HEK293T (cell line): Measurements from ENCODE around the gene KCNK6.

ENCODE experiments used
- CTCF ChIA-PET: fragments of 350-600 bp; formaldehyde crosslinking; extraction: SDS; loops from one replicate; lab custom pipeline; 2021; ENCODE audit warnings: antibody characterized with exemption, inconsistent platforms; lab: Yijun Ruan, JAX
- POLR2A ChIA-PET: fragments of 350-600 bp; formaldehyde crosslinking; extraction: SDS; loops from one replicate; lab custom pipeline; 2020; ENCODE audit warnings: antibody characterized with exemption, inconsistent platforms; lab: Yijun Ruan, JAX
- DNase-seq: peaks from one replicate; pipeline ENCODE4 v3.0.0; 2012; ENCODE audit warnings: mixed read lengths; ENCODE audit errors: extremely low spot score
- ARNT ChIP-seq: fragments of 450-650 bp; IDR thresholded peaks from 2 replicates; pipeline ENCODE4 v1.6.1; 2017; ENCODE audit warnings: mild to moderate bottlenecking
- BHLHE40 ChIP-seq: fragments of 450-650 bp; IDR thresholded peaks from 2 replicates; pipeline ENCODE4 v1.6.1; 2016; ENCODE audit warnings: mild to moderate bottlenecking, moderate library complexity, borderline replicate concordance
- CTBP1 ChIP-seq: fragments of 450-650 bp; IDR thresholded peaks from 2 replicates; pipeline ENCODE4 v1.6.1; 2016; ENCODE audit warnings: borderline replicate concordance
- ELF4 ChIP-seq: fragments of 450-650 bp; IDR thresholded peaks from 2 replicates; pipeline ENCODE4 v1.6.1; 2017; ENCODE audit warnings: antibody characterized with exemption
- FOXA1 ChIP-seq: fragments of 450-650 bp; IDR thresholded peaks from 2 replicates; pipeline ENCODE4 v1.6.1; 2016; ENCODE audit warnings: mild to moderate bottlenecking
- FOXK2 ChIP-seq: fragments of 450-650 bp; IDR thresholded peaks from 2 replicates; pipeline ENCODE4 v1.6.1; 2016; ENCODE audit warnings: mild to moderate bottlenecking
- FOXM1 ChIP-seq: fragments of 450-650 bp; IDR thresholded peaks from 2 replicates; pipeline ENCODE4 v1.6.1; 2017; ENCODE audit warnings: mild to moderate bottlenecking, borderline replicate concordance
- HDGF ChIP-seq: fragments of 450-650 bp; IDR thresholded peaks from 2 replicates; pipeline ENCODE4 v1.6.1; 2017; ENCODE audit warnings: antibody characterized with exemption, borderline replicate concordance
- L3MBTL2 ChIP-seq: fragments of 450-650 bp; conservative IDR thresholded peaks from 2 replicates; pipeline ENCODE4 v1.6.1; 2016; ENCODE audit warnings: mild to moderate bottlenecking
- LEF1 ChIP-seq: fragments of 450-650 bp; IDR thresholded peaks from 2 replicates; pipeline ENCODE4 v1.6.1; 2017; ENCODE audit warnings: mild to moderate bottlenecking, borderline replicate concordance
- NFRKB ChIP-seq: fragments of 450-650 bp; IDR thresholded peaks from 2 replicates; pipeline ENCODE4 v1.6.1; 2016; ENCODE audit warnings: mild to moderate bottlenecking, moderate library complexity
- SP1 ChIP-seq: fragments of 450-650 bp; IDR thresholded peaks from 2 replicates; pipeline ENCODE4 v1.6.1; 2017
- SUZ12 ChIP-seq: fragments of 450-650 bp; IDR thresholded peaks from 2 replicates; pipeline ENCODE4 v1.6.1; 2016; ENCODE audit warnings: mild to moderate bottlenecking
- TARDBP ChIP-seq: fragments of 450-650 bp; IDR thresholded peaks from 2 replicates; pipeline ENCODE4 v1.6.1; 2016
- ZNF384 ChIP-seq: fragments of 450-650 bp; IDR thresholded peaks from 2 replicates; pipeline ENCODE4 v1.6.1; 2016
- TF ChIP-seq, protein P1 (sequence below): fragments of 450-650 bp; IDR thresholded peaks from 2 replicates; pipeline ENCODE4 v1.6.1; 2016

Gene KCNK6

DNA sequence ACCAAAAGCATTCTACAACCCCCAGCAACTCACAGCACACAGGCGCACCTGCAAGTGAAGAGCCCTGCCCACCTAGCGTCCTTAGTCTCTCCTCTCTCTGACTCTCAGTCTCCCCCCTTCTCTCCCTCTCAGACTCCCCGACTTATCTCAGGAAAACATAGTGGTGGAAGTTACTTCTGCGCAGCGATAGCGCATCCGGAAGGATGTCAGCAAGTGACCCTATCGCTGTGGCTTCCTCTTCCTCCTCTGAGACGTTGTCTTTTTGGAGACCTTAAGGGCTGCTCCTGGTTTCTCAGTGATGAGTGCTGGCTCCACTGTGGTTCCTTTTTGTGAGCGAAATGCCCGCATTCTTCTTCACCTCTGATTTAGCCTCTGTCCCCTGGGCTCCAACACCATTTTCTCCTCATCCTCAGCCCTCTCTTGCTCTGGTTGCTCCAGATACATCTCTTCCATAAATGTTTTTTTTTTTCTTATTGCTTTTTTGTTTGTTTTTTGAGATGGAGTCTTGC is 2.5 kb upstream of the KCNK6 start:
- POLR2A ChIA-PET, result no interaction called here
- DNase-seq, result no peak
- TF ChIP-seq ZNF384, result no peak
- TF ChIP-seq CTBP1, result no peak
- no peak for TF ChIP-seq SP1
- TF ChIP-seq, protein P1, sequence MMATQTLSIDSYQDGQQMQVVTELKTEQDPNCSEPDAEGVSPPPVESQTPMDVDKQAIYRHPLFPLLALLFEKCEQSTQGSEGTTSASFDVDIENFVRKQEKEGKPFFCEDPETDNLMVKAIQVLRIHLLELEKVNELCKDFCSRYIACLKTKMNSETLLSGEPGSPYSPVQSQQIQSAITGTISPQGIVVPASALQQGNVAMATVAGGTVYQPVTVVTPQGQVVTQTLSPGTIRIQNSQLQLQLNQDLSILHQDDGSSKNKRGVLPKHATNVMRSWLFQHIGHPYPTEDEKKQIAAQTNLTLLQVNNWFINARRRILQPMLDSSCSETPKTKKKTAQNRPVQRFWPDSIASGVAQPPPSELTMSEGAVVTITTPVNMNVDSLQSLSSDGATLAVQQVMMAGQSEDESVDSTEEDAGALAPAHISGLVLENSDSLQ, result no peak
- TF ChIP-seq NFRKB, result no peak
- no peak for TF ChIP-seq LEF1
- no peak for TF ChIP-seq L3MBTL2
- no peak for TF ChIP-seq FOXM1
- CTCF ChIA-PET, result no interaction called here

GRCh38 chr19:38318660-38319059 is 985 bp upstream of the KCNK6 start:
- no peak for DNase-seq
- ChIA-PET POLR2A (no interaction called here), CTCF (interaction anchor here (0.8 kb wide), 1 partner anchor 17 kb away, joined by 3 read pairs; the partner anchor contains the start of gene CATSPERG)
- TF ChIP-seq SP1 (no peak), HDGF (no peak), L3MBTL2 (no peak), TARDBP (no peak), FOXA1 (no peak), ZNF384 (no peak), FOXK2 (no peak), SUZ12 (no peak), FOXM1 (no peak), CTBP1 (no peak), ELF4 (no peak), ARNT (no peak), BHLHE40 (no peak), LEF1 (no peak)
- TF ChIP-seq, protein P1, result no peak

DNA sequence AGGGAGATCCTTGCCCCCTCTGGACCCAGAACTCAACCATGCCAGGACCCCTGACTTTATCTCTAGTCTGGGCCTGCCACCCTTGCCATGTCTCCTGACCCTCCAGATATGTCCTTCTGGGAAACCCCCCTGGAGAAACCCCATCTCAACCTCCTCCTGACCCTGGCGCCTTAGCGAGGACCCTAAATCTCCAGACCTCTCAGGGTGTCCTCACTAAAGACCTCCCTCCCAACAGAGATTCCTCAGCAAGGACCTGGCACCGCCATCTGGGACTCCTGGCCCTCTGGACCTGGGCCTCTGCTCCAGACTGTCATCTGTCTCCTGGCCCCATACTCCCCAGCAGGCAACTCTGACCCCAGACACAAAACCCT is 1.3 kb downstream of the KCNK6 start:
- POLR2A ChIA-PET, result no interaction called here
- CTCF ChIA-PET, result no interaction called here
- no peak for TF ChIP-seq SUZ12
- TF ChIP-seq, protein P1, result no peak
- no peak for DNase-seq

DNA sequence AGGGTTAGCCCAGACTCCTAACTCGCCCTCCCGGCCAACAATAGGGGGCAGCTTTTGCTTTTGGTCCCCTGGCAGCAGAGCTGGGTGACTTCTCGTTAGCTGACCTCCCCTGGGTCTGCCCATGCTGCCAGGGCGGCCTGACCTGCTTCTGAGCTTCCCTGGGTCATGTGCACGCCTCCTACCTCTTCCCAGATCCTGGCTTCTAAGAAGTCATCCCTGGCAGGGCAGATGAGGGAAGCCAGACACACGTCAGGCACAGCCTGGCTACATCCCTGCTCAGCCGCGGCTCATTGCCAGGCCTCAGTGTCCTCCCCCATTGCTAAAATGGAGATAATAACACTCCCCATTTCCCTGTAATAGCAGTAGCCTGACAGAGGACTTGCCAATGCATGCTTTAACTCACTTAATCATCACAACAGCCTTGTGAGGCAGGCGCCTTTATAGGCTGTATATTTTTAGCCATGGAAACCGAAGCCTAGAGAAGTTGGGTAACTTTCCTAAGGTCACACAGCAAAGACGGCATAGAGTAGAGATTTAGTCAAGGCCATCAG is 2.1 kb downstream of the KCNK6 start:
- no peak for DNase-seq
- TF ChIP-seq SP1, result no peak
- TF ChIP-seq FOXM1, result no peak
- TF ChIP-seq ZNF384, result no peak
- no peak for TF ChIP-seq NFRKB
- CTCF ChIA-PET, result no interaction called here
- POLR2A ChIA-PET, result no interaction called here

GRCh38 chr19:38323291-38323690 is 3.6 kb downstream of the KCNK6 start:
- DNase-seq, result no peak
- no peak for TF ChIP-seq NFRKB
- TF ChIP-seq, protein P1, result no peak
- TF ChIP-seq TARDBP, result no peak
- TF ChIP-seq LEF1, result no peak
- TF ChIP-seq HDGF, result no peak
- no peak for TF ChIP-seq FOXM1
- TF ChIP-seq ELF4, result no peak
- TF ChIP-seq CTBP1, result no peak
- no peak for TF ChIP-seq ZNF384
- TF ChIP-seq SP1, result no peak
- TF ChIP-seq SUZ12, result no peak
- TF ChIP-seq FOXK2, result no peak
- no peak for TF ChIP-seq L3MBTL2
- CTCF ChIA-PET, result no interaction called here
- POLR2A ChIA-PET, result no interaction called here

- no peak for DNase-seq
- TF ChIP-seq ARNT (no peak), LEF1 (no peak), ZNF384 (no peak), ELF4 (no peak), TARDBP (no peak), SP1 (no peak), NFRKB (no peak), L3MBTL2 (no peak), SUZ12 (no peak)
- ChIA-PET CTCF (interaction anchor here (0.7 kb wide), 1 partner anchor 9 kb away, joined by 3 read pairs; no protein-coding TSS in a partner anchor), POLR2A (no interaction called here)
Observed at GRCh38 chr19:38324431-38324830, 4.8 kb downstream of the KCNK6 start.
